Vagina (tissue), 2 donors: ENCODE measurements around the gene CSNK2A1. TPM values are rescaled to one million over a fixed set of nuclear protein-coding genes. Genes with fewer than 3 reads are reported as not detected.
A peak's percentile ranks its signal among the peaks of the same experiment; 100 is the strongest.
"Not testable (repeated sequence)": the region's sequence is repeated elsewhere in the genome, so short reads cannot be mapped to it uniquely, and the experiment has no call there.

Experiments used
- DNase-seq, 2 donors: peaks; one replicate each; pipeline ENCODE4 v3.0.0-alpha.2; 2017; ENCODE audit errors: extremely low spot score in 2 of 2
- H3K27ac ChIP-seq: fragments of 200-600 bp; sonication (generic); one replicate; pipeline ENCODE4 v1.5.1; 2019
- H3K27me3 ChIP-seq: fragments of 200-600 bp; sonication (generic); one replicate; pipeline ENCODE4 v1.5.1; 2019
- H3K36me3 ChIP-seq, 2 donors: fragments of 200-600 bp; sonication (generic); one replicate each; pipeline ENCODE4 v1.5.1; 2017 to 2019
- H3K4me1 ChIP-seq: fragments of 200-600 bp; sonication (generic); one replicate; pipeline ENCODE4 v1.5.1; 2019
- H3K4me3 ChIP-seq, 2 donors: fragments of 200-600 bp; sonication (generic); 1 replicate in 1 of 2; 2 replicates in 1 of 2; pipeline ENCODE4 v1.5.1; 2016 to 2019
- H3K9me3 ChIP-seq: fragments of 200-600 bp; sonication (generic); one replicate; pipeline ENCODE4 v1.5.1; 2019
- POLR2A ChIP-seq, 2 donors: fragments of 450-650 bp; IDR thresholded peaks; one replicate each; pipeline ENCODE4 v1.6.1; 2017; ENCODE audit warnings: antibody characterized with exemption in 2 of 2, mild to moderate bottlenecking in 2 of 2, moderate library complexity in 2 of 2
- POLR2AphosphoS5 ChIP-seq, 2 donors: sonication (generic); formaldehyde crosslinking; IDR thresholded peaks; one replicate each; pipeline ENCODE4 v1.9.0; 2017; ENCODE audit warnings: antibody characterized with exemption in 2 of 2, mild to moderate bottlenecking in 2 of 2, low read depth in 1 of 2; ENCODE audit not compliant: insufficient read depth in 1 of 2
- intact Hi-C: fragments of 100-400 bp; cut with DNase I; formaldehyde crosslinking; loops from one replicate; pipeline ENCODE4 v1.15.1; 2023
- total RNA-seq: library from RNA; depleted of rRNA; stranded (reverse); fragments of >200 nt; gene quantifications from one replicate; pipeline ENCODE4 v1.2.3, GENCODE V29; 2016
- TF ChIP-seq, protein P1 (sequence below), 3 experiments: fragments of 450-650 bp in 2 of 3; fragments of 200-600 bp in 1 of 3; sonication (generic) in 1 of 3; IDR thresholded peaks; one replicate each; pipeline ENCODE4 v1.5.1; 2017 to 2019; ENCODE audit warnings: antibody characterized with exemption in 3 of 3, mild to moderate bottlenecking in 2 of 3, moderate library complexity in 2 of 3

Gene CSNK2A1
- total RNA-seq, 1 donor from 2014 or later = 70.0 TPM

GRCh38 chr20:478949-479429 lies 64.6 kb downstream of the CSNK2A1 start:
- DNase-seq = no peak
- TF ChIP-seq, protein P1, sequence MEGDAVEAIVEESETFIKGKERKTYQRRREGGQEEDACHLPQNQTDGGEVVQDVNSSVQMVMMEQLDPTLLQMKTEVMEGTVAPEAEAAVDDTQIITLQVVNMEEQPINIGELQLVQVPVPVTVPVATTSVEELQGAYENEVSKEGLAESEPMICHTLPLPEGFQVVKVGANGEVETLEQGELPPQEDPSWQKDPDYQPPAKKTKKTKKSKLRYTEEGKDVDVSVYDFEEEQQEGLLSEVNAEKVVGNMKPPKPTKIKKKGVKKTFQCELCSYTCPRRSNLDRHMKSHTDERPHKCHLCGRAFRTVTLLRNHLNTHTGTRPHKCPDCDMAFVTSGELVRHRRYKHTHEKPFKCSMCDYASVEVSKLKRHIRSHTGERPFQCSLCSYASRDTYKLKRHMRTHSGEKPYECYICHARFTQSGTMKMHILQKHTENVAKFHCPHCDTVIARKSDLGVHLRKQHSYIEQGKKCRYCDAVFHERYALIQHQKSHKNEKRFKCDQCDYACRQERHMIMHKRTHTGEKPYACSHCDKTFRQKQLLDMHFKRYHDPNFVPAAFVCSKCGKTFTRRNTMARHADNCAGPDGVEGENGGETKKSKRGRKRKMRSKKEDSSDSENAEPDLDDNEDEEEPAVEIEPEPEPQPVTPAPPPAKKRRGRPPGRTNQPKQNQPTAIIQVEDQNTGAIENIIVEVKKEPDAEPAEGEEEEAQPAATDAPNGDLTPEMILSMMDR (IDR thresholded peaks at IDR 0.05) = peak in 2 of 3 experiments; percentile 36 to 47
- no peak for TF ChIP-seq POLR2AphosphoS5 (IDR thresholded peaks at IDR 0.05; ENCODE audit: insufficient read depth in 1 of 2, low read depth in 1 of 2)
- intact Hi-C loops = loop anchor here (10.0 kb wide), 1 partner anchor 114 kb away; no protein-coding TSS in a partner anchor

DNA sequence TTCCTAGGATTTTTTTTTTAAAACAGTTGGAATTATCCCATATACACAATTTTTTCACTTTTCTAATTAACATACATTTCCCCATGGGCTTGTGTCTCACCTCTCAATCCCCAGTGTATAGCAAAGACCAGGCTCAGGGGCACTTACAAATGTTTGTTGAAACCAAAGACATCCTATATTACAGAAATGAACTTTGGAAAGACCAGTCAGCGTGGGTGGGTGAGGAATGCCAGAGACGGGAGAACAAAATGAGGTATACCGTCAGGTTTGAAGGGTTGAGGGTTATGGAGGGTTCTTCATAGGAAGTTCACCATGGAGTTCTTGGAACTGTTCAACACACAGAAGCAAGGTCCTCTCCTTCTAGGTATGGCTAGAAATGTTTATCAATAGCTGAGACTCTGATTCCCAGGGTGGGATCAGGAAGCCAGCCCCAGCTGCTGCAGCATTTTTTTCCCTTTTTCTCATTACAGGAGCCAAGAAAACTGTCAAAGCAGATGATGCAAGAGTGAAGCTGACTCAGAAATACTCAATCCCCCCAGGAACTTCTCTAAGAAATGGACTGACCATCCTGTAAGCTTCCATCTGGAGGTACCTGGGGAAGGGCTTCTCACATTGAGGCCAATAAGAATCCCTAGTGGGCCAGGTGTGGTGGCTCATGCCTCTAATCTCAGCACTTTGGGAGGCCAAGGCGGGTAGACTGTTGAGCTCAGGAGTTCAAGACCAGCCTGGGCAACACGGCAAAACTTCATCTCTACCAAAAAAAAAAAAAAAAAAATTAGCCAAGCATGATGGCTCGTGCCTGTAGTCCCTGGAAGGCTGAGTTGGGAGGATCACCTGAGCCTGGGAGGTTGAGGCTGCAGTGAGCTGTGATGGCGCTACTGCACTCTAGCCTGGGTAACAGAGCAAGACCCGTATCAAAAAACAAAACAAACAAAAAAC lies 65.3 kb downstream of the CSNK2A1 start:
- intact Hi-C loops = loop anchor here (10.0 kb wide), 1 partner anchor 113 kb away; no protein-coding TSS in a partner anchor
- H3K27ac ChIP-seq = no peak overlapping the region
- TF ChIP-seq POLR2A (IDR thresholded peaks at IDR 0.05) = no peak
- TF ChIP-seq, protein P1 (IDR thresholded peaks at IDR 0.05) = no peak
- TF ChIP-seq POLR2AphosphoS5 (IDR thresholded peaks at IDR 0.05; ENCODE audit: insufficient read depth in 1 of 2, low read depth in 1 of 2) = no peak
- no peaks in the 10 kb centered on the region for H3K4me1 ChIP-seq
- no peak overlapping the region for H3K4me3 ChIP-seq
- peaks cover 0 to 23% of the 10 kb centered on the region in 2 donors for H3K36me3 ChIP-seq
- no peak for DNase-seq
- no peaks in the 10 kb centered on the region for H3K9me3 ChIP-seq
- no peaks in the 10 kb centered on the region for H3K27me3 ChIP-seq

More at GRCh38 chr20:478949-479429, 64.6 kb downstream of the CSNK2A1 start:
- Histone ChIP-seq H3K36me3 (peaks cover 0 to 30% of the 10 kb centered on the region in 2 donors), H3K27ac (no peak overlapping the region), H3K4me1 (no peaks in the 10 kb centered on the region), H3K27me3 (no peaks in the 10 kb centered on the region), H3K4me3 (no peak overlapping the region), H3K9me3 (no peaks in the 10 kb centered on the region)

- DNase-seq, H3K4me3 ChIP-seq, H3K27ac ChIP-seq, H3K4me1 ChIP-seq, H3K9me3 ChIP-seq, H3K27me3 ChIP-seq, H3K36me3 ChIP-seq: not testable (repeated sequence)
- intact Hi-C loops = loop anchor here (10.0 kb wide), 1 partner anchor 112 kb away; no protein-coding TSS in a partner anchor
These were observed 66.9 kb downstream of the CSNK2A1 start for GRCh38 chr20:476561-477249.

DNA sequence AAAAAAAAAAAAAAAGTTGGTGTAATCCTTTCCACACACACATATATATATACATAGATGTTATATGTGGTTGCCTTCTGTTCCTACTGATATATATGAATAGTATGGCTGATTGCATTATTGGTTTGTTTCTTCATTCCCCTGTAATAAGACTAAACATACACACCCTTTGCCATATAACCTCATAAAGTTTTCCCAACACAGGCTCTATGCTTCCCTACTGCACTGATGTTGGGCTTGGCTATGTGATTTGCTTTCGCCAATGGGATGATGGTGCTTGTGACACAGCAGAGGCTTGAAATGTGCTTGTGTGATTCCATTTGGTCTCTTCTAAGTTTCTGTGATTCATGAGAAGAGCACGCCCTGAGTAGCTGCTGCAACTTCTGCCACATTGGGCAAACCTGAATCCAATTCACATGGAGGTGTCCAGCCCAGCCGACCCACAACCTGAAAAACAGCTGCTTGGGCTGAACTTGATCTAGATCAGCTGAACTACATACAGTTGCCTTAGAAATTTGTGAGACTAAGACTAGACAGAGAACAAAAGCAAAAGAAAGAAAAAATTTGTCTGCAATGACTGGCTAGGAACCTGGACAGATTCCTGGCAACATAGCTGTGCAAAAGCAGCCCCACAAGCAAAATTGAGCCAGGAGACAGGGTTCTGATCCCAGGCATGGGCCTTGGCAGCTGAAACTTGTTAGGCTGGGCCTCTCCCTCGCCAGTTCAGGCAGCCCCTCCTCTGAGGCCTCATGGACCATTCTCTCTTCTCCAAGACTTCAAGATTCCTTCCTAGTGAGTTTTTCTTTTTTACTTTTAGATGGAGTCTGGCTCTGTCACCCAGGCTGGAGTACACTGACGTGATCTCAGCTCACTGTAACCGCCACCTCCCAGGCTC lies 67.9 kb downstream of the CSNK2A1 start:
- H3K27me3 ChIP-seq = no peaks in the 10 kb centered on the region
- H3K9me3 ChIP-seq = no peaks in the 10 kb centered on the region
- intact Hi-C loops = loop anchor here (10.0 kb wide), 1 partner anchor 111 kb away; no protein-coding TSS in a partner anchor
- H3K4me1 ChIP-seq = no peaks in the 10 kb centered on the region
- H3K27ac ChIP-seq = no peak overlapping the region
- peaks cover 0 to 4% of the 10 kb centered on the region in 2 donors for H3K36me3 ChIP-seq
- DNase-seq = no peak
- no peak overlapping the region for H3K4me3 ChIP-seq
- TF ChIP-seq, protein P1 (IDR thresholded peaks at IDR 0.05) = no peak
- TF ChIP-seq POLR2AphosphoS5 (IDR thresholded peaks at IDR 0.05; ENCODE audit: insufficient read depth in 1 of 2, low read depth in 1 of 2) (no peak), POLR2A (IDR thresholded peaks at IDR 0.05) (no peak)
